Psoas muscle (tissue), 8 donors: ENCODE measurements around the gene GNGT2. TPM values are rescaled to one million over a fixed set of nuclear protein-coding genes. Genes with fewer than 3 reads are reported as not detected.
A peak's percentile ranks its signal among the peaks of the same experiment; 100 is the strongest.

Experiments
- ATAC-seq, 4 donors: fragments of 200-7000 bp; cut with Tn5 transposase; one replicate each; pipeline ENCODE4 v1.9.1; 2020; ENCODE audit warnings: moderate library complexity in 3 of 4, mild to moderate bottlenecking in 2 of 4
- DNase-seq, 2 donors: peaks; one replicate each; pipeline ENCODE4 v3.0.0-alpha.2; 2020
- H3K27ac ChIP-seq: fragments of 200-600 bp; one replicate; pipeline ENCODE4 v1.8.0; 2022
- H3K27me3 ChIP-seq, 3 donors: fragments of 200-600 bp in 1 of 3; one replicate each; pipeline versions ENCODE4 v1.6.1 to v1.8.0; 2013 to 2022; ENCODE audit warnings: low read length in 2 of 3, mild to moderate bottlenecking in 2 of 3, moderate library complexity in 1 of 3; ENCODE audit not compliant: insufficient read depth in 3 of 3
- H3K36me3 ChIP-seq, 2 donors: fragments of 200-600 bp in 1 of 2; one replicate each; pipeline versions ENCODE4 v1.6.1 to v1.8.0; 2013 to 2022; ENCODE audit warnings: low read depth in 1 of 2, mild to moderate bottlenecking in 1 of 2, moderate library complexity in 1 of 2; ENCODE audit not compliant: insufficient read depth in 1 of 2
- H3K4me1 ChIP-seq: fragments of 200-600 bp; one replicate; pipeline ENCODE4 v1.8.0; 2022
- H3K4me3 ChIP-seq: fragments of 200-600 bp; one replicate; pipeline ENCODE4 v1.8.0; 2022; ENCODE audit warnings: mild to moderate bottlenecking
- H3K9me3 ChIP-seq: fragments of 200-600 bp; one replicate; pipeline ENCODE4 v1.8.0; 2022
- WGBS, 3 donors: extraction: QIAGEN DNeasy Blood & Tissue Kit; methylation state at CpG; one replicate each; pipeline versions ENCODE4 v1.1.6 to v1.1.7; 2013; 5-methylcytosine and 5-hydroxymethylcytosine counted together
- intact Hi-C, 2 donors: fragments of 100-400 bp; cut with DNase I; formaldehyde crosslinking; loops; one replicate each; pipeline versions ENCODE4 v1.11.0 to v1.14.2; 2022
- polyA plus RNA-seq, 3 donors: library from polyadenylated mRNA; stranded (reverse); fragments of 200-250 nt; gene quantifications; one replicate each; pipeline ENCODE4 v1.2.3, GENCODE V29; 2013
- total RNA-seq, 4 donors: library from RNA; stranded (reverse); fragmentation: NEBNext Ultra II Directional in 2 of 4; extraction: Animal tissue kit (Norgen Biotek cat#: 25700) in 2 of 4; gene quantifications; one replicate each; pipeline versions ENCODE4 v1.2.1 to v1.2.4, GENCODE V29; 2021 to 2023
- TF ChIP-seq, protein P1 (sequence below): fragments of 200-600 bp; IDR thresholded peaks from one replicate; pipeline ENCODE4 v1.8.0; 2022; ENCODE audit warnings: antibody characterized with exemption
- donor health status: healthy with polysubstance abuse.
- donor health status: DM: no; HTN: no; CAD: no; lungs with moderate emphysema.
- donor health status: Bipolar disorder and iron deficiency.
- donor health status: healthy.
- donor health status: DM: yes; HTN: yes; CAD: no.
- donor health status: DM: no; HTN: no; CAD: no.
- donor health status: DM: no; HTN: no; CAD: no.
- donor health status: DM: yes; HTN: yes; CAD: no.

Gene GNGT2
- total and polyA plus RNA-seq, 7 donors: 0.32 to 2.0 (median 0.57) TPM

DNA sequence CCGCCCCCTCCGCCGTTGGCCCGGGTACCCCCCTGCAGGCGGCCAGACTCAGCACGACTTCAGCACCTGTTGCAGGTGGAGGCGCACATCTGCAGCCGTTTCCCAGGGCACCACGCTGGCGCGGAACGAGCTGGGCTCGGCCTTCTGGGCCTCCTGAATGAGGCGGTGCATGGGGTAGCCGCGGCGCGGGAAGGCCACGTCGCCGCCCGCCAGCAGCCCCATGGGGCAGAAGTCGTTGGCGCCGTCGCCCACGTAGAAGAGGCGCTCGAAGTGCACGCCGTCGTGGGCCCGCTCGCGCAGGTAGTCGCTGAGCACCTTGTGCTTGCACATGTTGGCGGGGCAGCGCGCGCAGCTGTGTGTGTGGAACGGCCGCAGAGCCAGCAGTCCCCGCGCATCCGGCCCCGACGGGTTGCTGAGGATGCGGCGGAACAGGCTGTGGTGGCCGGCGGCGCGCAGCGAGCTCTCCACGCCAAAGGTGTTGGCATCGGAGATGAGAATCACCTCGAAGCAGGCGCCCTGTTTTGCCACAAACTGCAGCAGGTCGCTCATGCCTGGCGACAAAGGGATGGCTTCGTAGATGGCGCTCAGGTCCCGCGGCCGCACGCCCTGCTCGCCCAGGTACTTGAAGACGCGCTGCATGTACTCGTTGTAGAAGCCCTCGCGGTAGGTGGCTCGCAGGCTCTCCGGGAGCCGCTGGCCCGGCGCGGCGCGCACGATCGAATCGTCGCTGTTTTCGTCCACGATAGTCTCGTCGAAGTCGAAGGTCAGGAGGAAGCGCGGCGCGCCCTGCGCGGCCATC lies 14.0 kb upstream of the GNGT2 start:
- H3K27ac ChIP-seq: no peak overlapping the region
- H3K9me3 ChIP-seq: no peaks in the 10 kb centered on the region
- no peaks in the 10 kb centered on the region for H3K36me3 ChIP-seq
- intact Hi-C loops: no loop called here
- peaks cover 0 to 47% (median 12%) of the 10 kb centered on the region in 3 donors for H3K27me3 ChIP-seq
- DNase-seq (peak; percentile 30 to 62), ATAC-seq (no peak)
- H3K4me1 ChIP-seq: peaks cover 5% of the 10 kb centered on the region
- H3K4me3 ChIP-seq: peak overlapping the region; percentile 39
- 6 to 15% (median 9%) methylated on average over 84 to 95 of the region's 95 CpGs for WGBS, 3 donors
- TF ChIP-seq, protein P1, sequence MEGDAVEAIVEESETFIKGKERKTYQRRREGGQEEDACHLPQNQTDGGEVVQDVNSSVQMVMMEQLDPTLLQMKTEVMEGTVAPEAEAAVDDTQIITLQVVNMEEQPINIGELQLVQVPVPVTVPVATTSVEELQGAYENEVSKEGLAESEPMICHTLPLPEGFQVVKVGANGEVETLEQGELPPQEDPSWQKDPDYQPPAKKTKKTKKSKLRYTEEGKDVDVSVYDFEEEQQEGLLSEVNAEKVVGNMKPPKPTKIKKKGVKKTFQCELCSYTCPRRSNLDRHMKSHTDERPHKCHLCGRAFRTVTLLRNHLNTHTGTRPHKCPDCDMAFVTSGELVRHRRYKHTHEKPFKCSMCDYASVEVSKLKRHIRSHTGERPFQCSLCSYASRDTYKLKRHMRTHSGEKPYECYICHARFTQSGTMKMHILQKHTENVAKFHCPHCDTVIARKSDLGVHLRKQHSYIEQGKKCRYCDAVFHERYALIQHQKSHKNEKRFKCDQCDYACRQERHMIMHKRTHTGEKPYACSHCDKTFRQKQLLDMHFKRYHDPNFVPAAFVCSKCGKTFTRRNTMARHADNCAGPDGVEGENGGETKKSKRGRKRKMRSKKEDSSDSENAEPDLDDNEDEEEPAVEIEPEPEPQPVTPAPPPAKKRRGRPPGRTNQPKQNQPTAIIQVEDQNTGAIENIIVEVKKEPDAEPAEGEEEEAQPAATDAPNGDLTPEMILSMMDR: no peak

DNA sequence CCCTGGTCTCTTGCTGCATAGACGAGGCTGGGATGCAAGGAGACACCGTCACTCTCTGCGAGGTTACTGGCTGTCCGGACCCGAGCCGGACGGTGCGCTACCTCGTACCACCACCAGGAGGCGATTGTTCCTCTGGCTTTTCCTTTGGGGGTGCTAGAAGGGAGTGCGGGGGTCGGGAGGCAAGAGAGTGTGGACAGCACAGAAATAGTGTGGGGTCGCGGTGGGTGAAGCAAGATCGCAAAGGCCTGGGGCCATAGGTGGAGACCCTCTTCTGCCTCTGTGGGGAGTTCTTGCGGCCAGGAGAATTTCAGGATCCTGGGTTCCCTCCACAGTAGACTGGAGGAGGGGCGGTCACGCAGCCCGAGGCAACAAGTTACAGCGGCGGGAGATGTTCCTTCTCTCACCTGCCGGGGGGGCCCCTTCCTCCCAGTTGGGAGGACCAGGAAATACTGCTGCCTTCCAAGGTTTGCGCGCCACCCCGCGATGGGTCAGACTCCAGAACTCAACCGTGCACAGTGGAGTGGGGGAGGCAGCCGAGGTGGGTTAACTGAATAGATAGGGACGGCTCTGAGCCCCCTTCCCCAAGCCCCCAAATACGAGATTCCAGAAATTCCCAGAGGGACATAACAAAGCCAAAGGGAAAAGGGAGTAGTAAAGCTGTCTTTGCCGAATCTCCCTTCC lies 13.3 kb upstream of the GNGT2 start:
- Histone ChIP-seq H3K27me3 (peaks cover 0 to 54% (median 13%) of the 10 kb centered on the region in 3 donors), H3K4me1 (peaks cover 5% of the 10 kb centered on the region), H3K4me3 (peak overlapping the region; percentile 39), H3K9me3 (no peaks in the 10 kb centered on the region), H3K27ac (no peak overlapping the region), H3K36me3 (no peaks in the 10 kb centered on the region)
- TF ChIP-seq, protein P1: peak; percentile 57
- intact Hi-C loops: no loop called here
- WGBS, 3 donors: 6 to 20% (median 11%) methylated on average over 31 of the region's 31 CpGs
- ATAC-seq (peak in 3 of 4 donors; percentile 38 to 56 (median 39)), DNase-seq (peak; percentile 54 to 75)

DNA sequence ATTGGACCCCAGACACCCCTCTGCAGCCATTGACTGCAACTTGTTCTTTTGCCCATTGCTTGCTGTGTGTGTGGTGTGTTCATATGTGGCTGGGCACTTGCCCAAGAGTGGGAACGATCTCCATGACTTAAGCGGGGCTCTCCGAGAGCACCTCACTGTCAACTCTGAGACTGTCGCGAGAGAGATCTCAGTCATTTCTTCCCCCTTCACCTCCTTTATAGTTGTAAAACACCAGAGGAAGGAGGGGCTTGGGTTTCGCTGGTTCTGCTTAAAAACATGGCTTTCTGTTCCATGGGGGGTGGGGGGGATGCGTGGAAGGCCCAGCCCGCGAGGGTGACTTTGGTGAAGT lies 12.8 kb upstream of the GNGT2 start:
- no peak overlapping the region for H3K4me3 ChIP-seq
- H3K27ac ChIP-seq: no peak overlapping the region
- peaks cover 0 to 54% (median 13%) of the 10 kb centered on the region in 3 donors for H3K27me3 ChIP-seq
- DNase-seq: no peak
- no peaks in the 10 kb centered on the region for H3K36me3 ChIP-seq
- no peaks in the 10 kb centered on the region for H3K9me3 ChIP-seq
- TF ChIP-seq, protein P1: no peak
- peaks cover 5% of the 10 kb centered on the region for H3K4me1 ChIP-seq
- intact Hi-C loops: no loop called here
- ATAC-seq: no peak
- WGBS, 3 donors: 14 to 25% (median 20%) methylated on average over 9 of the region's 9 CpGs

DNA sequence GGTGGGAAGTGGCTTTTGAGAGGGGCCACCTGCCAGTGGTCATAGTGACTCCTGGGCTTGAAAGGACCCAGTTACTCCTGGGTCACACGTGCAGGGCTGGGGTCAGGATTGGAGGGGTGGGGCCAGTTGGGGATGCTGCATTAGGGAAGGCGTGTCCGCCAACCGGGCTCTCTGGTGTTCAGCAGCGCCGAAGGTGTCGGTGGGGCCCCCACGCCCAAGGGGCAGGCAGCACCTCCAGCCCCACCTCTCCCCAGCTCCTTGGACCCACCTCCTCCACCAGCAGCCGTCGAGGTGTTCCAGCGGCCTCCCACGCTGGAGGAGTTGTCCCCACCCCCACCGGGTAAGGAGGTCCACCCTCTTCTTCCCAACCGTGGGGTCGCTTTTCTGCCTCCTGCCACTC lies 9.6 kb upstream of the GNGT2 start:
- H3K27ac ChIP-seq: no peak overlapping the region
- no peaks in the 10 kb centered on the region for H3K9me3 ChIP-seq
- DNase-seq: no peak
- H3K36me3 ChIP-seq: no peaks in the 10 kb centered on the region
- TF ChIP-seq, protein P1: no peak
- intact Hi-C loops: no loop called here
- 53 to 64% (median 54%) methylated on average over 10 to 15 of the region's 15 CpGs for WGBS, 3 donors
- peaks cover 5% of the 10 kb centered on the region for H3K4me1 ChIP-seq
- H3K4me3 ChIP-seq: no peak overlapping the region
- ATAC-seq: no peak
- peaks cover 0 to 49% (median 14%) of the 10 kb centered on the region in 3 donors for H3K27me3 ChIP-seq
